Right cardiac atrium (tissue), 5 donors: Measurements from ENCODE around the gene SULT1C2. TPM values are rescaled to one million over a fixed set of nuclear protein-coding genes. Genes with fewer than 3 reads are reported as not detected.

Source experiments
- ATAC-seq, 2 donors: fragments of 200-7000 bp; cut with Tn5 transposase; one replicate each; pipeline versions ENCODE4 v1.8.0 to v1.9.1; 2020; ENCODE audit warnings: moderate library complexity in 2 of 2, mild to moderate bottlenecking in 1 of 2
- DNase-seq, 3 donors: peaks; one replicate each; pipeline ENCODE4 v3.0.0-alpha.2; 2020
- H3K27ac ChIP-seq: one replicate; pipeline ENCODE4 v1.5.1; 2013; ENCODE audit warnings: mild to moderate bottlenecking, low read length, control low read depth, moderate library complexity
- H3K27me3 ChIP-seq: one replicate; pipeline ENCODE4 v1.6.1; 2013; ENCODE audit not compliant: control insufficient read depth, insufficient read depth
- H3K4me1 ChIP-seq: one replicate; pipeline ENCODE4 v1.6.1; 2013; ENCODE audit warnings: low read length; ENCODE audit not compliant: control insufficient read depth, insufficient read depth
- H3K4me3 ChIP-seq: one replicate; pipeline ENCODE4 v1.5.1; 2013; ENCODE audit warnings: low read length, control low read depth
- H3K9me3 ChIP-seq: one replicate; pipeline ENCODE4 v1.6.1; 2013; ENCODE audit warnings: low read length; ENCODE audit not compliant: control insufficient read depth
- WGBS: extraction: QIAGEN DNeasy Blood & Tissue Kit; methylation state at CpG from one replicate; pipeline ENCODE4 v1.1.7; 2013; 5-methylcytosine and 5-hydroxymethylcytosine counted together
- intact Hi-C, 4 donors: fragments of 100-400 bp; cut with DNase I; formaldehyde crosslinking; loops; one replicate each; pipeline versions ENCODE4 v1.11.0 to v1.14.0; 2022 to 2023
- polyA plus RNA-seq: library from polyadenylated mRNA; stranded (reverse); fragments of 200-250 nt; gene quantifications from one replicate; pipeline ENCODE4 v1.2.3, GENCODE V29; 2013
- total RNA-seq, 4 donors: library from RNA; stranded (reverse); fragmentation: NEBNext Ultra II Directional; extraction: Animal tissue kit (Norgen Biotek cat#: 25700); gene quantifications; one replicate each; pipeline ENCODE4 v1.2.1, GENCODE V29; 2021
- donor health status: healthy with polysubstance abuse.
- donor health status: DM: no; HTN: yes; CAD: no.
- donor health status: DM: no; HTN: no; CAD: no.
- donor health status: DM: no; HTN: yes; CAD: no; lungs with severe emphysema.
- donor health status: DM: yes; HTN: yes; CAD: no.

Gene SULT1C2
- total and polyA plus RNA-seq, 5 donors: 0.20 to 2.4 (median 0.71) TPM

- Histone ChIP-seq H3K4me3 (no peak overlapping the region), H3K4me1 (no peaks in the 10 kb centered on the region), H3K9me3 (no peaks in the 10 kb centered on the region), H3K27ac (no peak overlapping the region), H3K27me3 (no peaks in the 10 kb centered on the region)
- no peak for ATAC-seq
- 96% methylated on average over 6 of the region's 6 CpGs for WGBS
- intact Hi-C loops: no loop called here
- DNase-seq: no peak
Observed at GRCh38 chr2:108320326-108320922, 31.7 kb downstream of the SULT1C2 start.

GRCh38 chr2:108323619-108324018 is 34.9 kb downstream of the SULT1C2 start:
- Histone ChIP-seq H3K4me3 (no peak overlapping the region), H3K27me3 (no peaks in the 10 kb centered on the region)
- 86% methylated on average over 5 of the region's 5 CpGs for WGBS

GRCh38 chr2:108324531-108325255 is 36.0 kb downstream of the SULT1C2 start:
- H3K27me3 ChIP-seq: no peaks in the 10 kb centered on the region
- WGBS: 85% methylated on average over 2 of the region's 2 CpGs
- H3K4me3 ChIP-seq: no peak overlapping the region
- no peak for DNase-seq
- H3K9me3 ChIP-seq: no peaks in the 10 kb centered on the region
- no peak overlapping the region for H3K27ac ChIP-seq
- no peaks in the 10 kb centered on the region for H3K4me1 ChIP-seq
- no peak for ATAC-seq
- intact Hi-C loops: no loop called here

More at GRCh38 chr2:108323619-108324018, 34.9 kb downstream of the SULT1C2 start:
- Histone ChIP-seq H3K27ac (no peak overlapping the region), H3K9me3 (no peaks in the 10 kb centered on the region), H3K4me1 (no peaks in the 10 kb centered on the region)
- no peak for DNase-seq
- no peak for ATAC-seq
- intact Hi-C loops: no loop called here

- Histone ChIP-seq H3K4me3 (no peak overlapping the region), H3K9me3 (no peaks in the 10 kb centered on the region), H3K27me3 (no peaks in the 10 kb centered on the region), H3K27ac (no peak overlapping the region), H3K4me1 (no peaks in the 10 kb centered on the region)
- no peak for DNase-seq
- ATAC-seq: no peak
- intact Hi-C loops: no loop called here
- 79% methylated on average over 2 of the region's 2 CpGs for WGBS
Observed at GRCh38 chr2:108325756-108326155, 37.1 kb downstream of the SULT1C2 start.

GRCh38 chr2:108329771-108330170 is 41.1 kb downstream of the SULT1C2 start:
- WGBS: 96% methylated on average over 2 of the region's 2 CpGs
- ATAC-seq: no peak
- no peaks in the 10 kb centered on the region for H3K9me3 ChIP-seq
- H3K27me3 ChIP-seq: no peaks in the 10 kb centered on the region
- no peaks in the 10 kb centered on the region for H3K4me1 ChIP-seq
- H3K27ac ChIP-seq: no peak overlapping the region
- intact Hi-C loops: no loop called here
- DNase-seq: no peak
- no peak overlapping the region for H3K4me3 ChIP-seq

- DNase-seq (no peak), ATAC-seq (no peak)
- intact Hi-C loops: no loop called here
- Histone ChIP-seq H3K27ac (no peak overlapping the region), H3K4me1 (no peaks in the 10 kb centered on the region), H3K27me3 (no peaks in the 10 kb centered on the region), H3K9me3 (no peaks in the 10 kb centered on the region), H3K4me3 (no peak overlapping the region)
- 19% methylated on average over 3 of the region's 3 CpGs for WGBS
Observed at GRCh38 chr2:108330979-108331378, 42.3 kb downstream of the SULT1C2 start.

GRCh38 chr2:108345951-108346350 is 57.3 kb downstream of the SULT1C2 start:
- Histone ChIP-seq H3K4me1 (no peaks in the 10 kb centered on the region), H3K4me3 (no peak overlapping the region), H3K9me3 (no peaks in the 10 kb centered on the region), H3K27ac (no peak overlapping the region), H3K27me3 (no peaks in the 10 kb centered on the region)
- ATAC-seq: no peak
- WGBS: 66% methylated on average over 3 of the region's 3 CpGs
- intact Hi-C loops: loop anchor here in 1 of 4 donors (5.0 kb wide), 1 partner anchor 236 kb away; no protein-coding TSS in a partner anchor
- no peak for DNase-seq

- Histone ChIP-seq H3K4me3 (no peak overlapping the region), H3K27me3 (no peaks in the 10 kb centered on the region), H3K9me3 (no peaks in the 10 kb centered on the region), H3K27ac (no peak overlapping the region), H3K4me1 (no peaks in the 10 kb centered on the region)
- DNase-seq (no peak), ATAC-seq (no peak)
- 67% methylated on average over 3 of the region's 3 CpGs for WGBS
- intact Hi-C loops: loop anchor here in 1 of 4 donors (5.0 kb wide), 1 partner anchor 235 kb away; no protein-coding TSS in a partner anchor
Observed at GRCh38 chr2:108346827-108347226, 58.1 kb downstream of the SULT1C2 start.

- Histone ChIP-seq H3K9me3 (no peaks in the 10 kb centered on the region), H3K4me1 (no peaks in the 10 kb centered on the region), H3K4me3 (no peak overlapping the region), H3K27ac (no peak overlapping the region), H3K27me3 (no peaks in the 10 kb centered on the region)
- ATAC-seq (no peak), DNase-seq (no peak)
- 70% methylated on average over 3 of the region's 3 CpGs for WGBS
- intact Hi-C loops: loop anchor here in 1 of 4 donors (5.0 kb wide), 1 partner anchor 235 kb away; no protein-coding TSS in a partner anchor
Observed at GRCh38 chr2:108347786-108348185, 59.1 kb downstream of the SULT1C2 start.

- 84% methylated on average over 5 of the region's 5 CpGs for WGBS
Observed at GRCh38 chr2:108348816-108349570, 60.3 kb downstream of the SULT1C2 start.

GRCh38 chr2:108349571-108349928 is 60.9 kb downstream of the SULT1C2 start:
- Histone ChIP-seq H3K4me3 (no peak overlapping the region), H3K4me1 (no peaks in the 10 kb centered on the region), H3K27ac (no peak overlapping the region), H3K9me3 (no peaks in the 10 kb centered on the region), H3K27me3 (no peaks in the 10 kb centered on the region)
- no peak for DNase-seq
- WGBS: 81% methylated on average over 2 of the region's 2 CpGs
- intact Hi-C loops: loop anchor here in 1 of 4 donors (5.0 kb wide), 1 partner anchor 233 kb away; no protein-coding TSS in a partner anchor
- ATAC-seq: no peak

More at GRCh38 chr2:108348816-108349570, 60.3 kb downstream of the SULT1C2 start:
- Histone ChIP-seq H3K4me1 (no peaks in the 10 kb centered on the region), H3K4me3 (no peak overlapping the region), H3K9me3 (no peaks in the 10 kb centered on the region), H3K27ac (no peak overlapping the region), H3K27me3 (no peaks in the 10 kb centered on the region)
- intact Hi-C loops: loop anchor here in 1 of 4 donors (5.0 kb wide), 1 partner anchor 233 kb away; no protein-coding TSS in a partner anchor
- no peak for DNase-seq
- no peak for ATAC-seq
